B cell (primary cell): ENCODE results near the gene CLEC4D. TPM values are rescaled to one million over a fixed set of nuclear protein-coding genes. Genes with fewer than 3 reads are reported as not detected.
"Not testable (repeated sequence)": the region's sequence is repeated elsewhere in the genome, so short reads cannot be mapped to it uniquely, and the experiment has no call there.

ENCODE experiments used
- ATAC-seq: fragments of 200-7000 bp; cut with Tn5 transposase; one replicate; pipeline ENCODE4 v1.10.0; 2021; ENCODE audit warnings: low read depth, mild to moderate bottlenecking, moderate number of reproducible peaks, moderate library complexity
- CTCF ChIA-PET: fragments of 350-600 bp; sonication (Branson Sonifier 250); formaldehyde crosslinking; loops from one replicate; lab custom pipeline; 2021; ENCODE audit warnings: antibody characterized with exemption, inconsistent platforms; lab: Charles Lee
- POLR2A ChIA-PET: fragments of 350-600 bp; sonication (Branson Sonifier 250); formaldehyde crosslinking; loops from one replicate; lab custom pipeline; 2021; ENCODE audit warnings: antibody characterized with exemption; lab: Charles Lee
- DNase-seq: peaks from one replicate; pipeline ENCODE4 v3.0.0; 2013
- H2AFZ ChIP-seq: 2 replicates; pipeline ENCODE4 v1.6.1; 2012; ENCODE audit warnings: mild to moderate bottlenecking, low read depth, low read length; ENCODE audit not compliant: insufficient read depth, poor library complexity, severe bottlenecking
- H3K27ac ChIP-seq, 2 donors: 1 replicate in 1 of 2; 2 replicates in 1 of 2; pipeline ENCODE4 v1.5.1; 2012 to 2013; ENCODE audit warnings: low read length in 2 of 2, mild to moderate bottlenecking in 2 of 2, moderate library complexity in 1 of 2
- H3K27me3 ChIP-seq, 4 experiments: fragments of 200-600 bp in 1 of 4; sonication (generic) in 1 of 4; replicated peaks in 1 of 4; 1 replicate in 2 of 4; 2 replicates in 2 of 4; pipeline versions ENCODE4 v1.6.1 to v1.7.0; 2013 to 2016; ENCODE audit warnings: low read length in 3 of 4, mild to moderate bottlenecking in 2 of 4, mixed read lengths in 1 of 4, moderate library complexity in 1 of 4; ENCODE audit not compliant: insufficient read depth in 4 of 4, control insufficient read depth in 3 of 4; ENCODE audit errors: control extremely low read depth in 1 of 4
- H3K36me3 ChIP-seq, 2 experiments: replicated peaks in 1 of 2; 1 replicate in 1 of 2; 2 replicates in 1 of 2; pipeline versions ENCODE4 v1.6.1 to v1.7.1; 2013; ENCODE audit warnings: low read length in 1 of 2; ENCODE audit not compliant: insufficient read depth in 2 of 2, control insufficient read depth in 1 of 2; ENCODE audit errors: control extremely low read depth in 1 of 2, extremely low read depth in 1 of 2
- H3K4me1 ChIP-seq, 2 donors: fragments of 200-600 bp in 1 of 2; sonication (generic) in 1 of 2; 1 replicate in 1 of 2; 2 replicates in 1 of 2; pipeline versions ENCODE4 v1.5.1 to v1.6.1; 2013 to 2017; ENCODE audit warnings: low read length in 2 of 2; ENCODE audit not compliant: control insufficient read depth in 2 of 2, insufficient read depth in 2 of 2
- H3K4me2 ChIP-seq: replicated peaks from 2 replicates; pipeline ENCODE3; 2012; ENCODE audit warnings: mild to moderate bottlenecking, low read depth, low read length; ENCODE audit not compliant: poor library complexity, severe bottlenecking
- H3K4me3 ChIP-seq, 5 experiments: fragments of 200-600 bp in 1 of 5; sonication (generic) in 1 of 5; 1 replicate in 3 of 5; 2 replicates in 2 of 5; pipeline versions ENCODE4 v1.5.1 to v1.7.0; 2011 to 2016; ENCODE audit warnings: low read length in 4 of 5, mild to moderate bottlenecking in 4 of 5, low read depth in 2 of 5, control low read depth in 1 of 5, moderate library complexity in 1 of 5; ENCODE audit not compliant: insufficient read depth in 1 of 5; ENCODE audit errors: control extremely low read depth in 1 of 5, extremely low read depth in 1 of 5
- H3K79me2 ChIP-seq: fragments of 200-600 bp; sonication (generic); one replicate; pipeline ENCODE4 v1.6.0; 2016; ENCODE audit warnings: low read length; ENCODE audit not compliant: control insufficient read depth, insufficient read depth
- H3K9ac ChIP-seq: fragments of 200-600 bp; sonication (generic); 2 replicates; pipeline ENCODE4 v1.6.1; 2017; ENCODE audit warnings: mild to moderate bottlenecking, low read length, moderate library complexity
- H3K9me3 ChIP-seq, 3 donors: one replicate each; pipeline versions ENCODE4 v1.6.1 to v1.7.1; 2013; ENCODE audit warnings: low read length in 2 of 3; ENCODE audit not compliant: control insufficient read depth in 2 of 3, insufficient read depth in 1 of 3; ENCODE audit errors: control extremely low read depth in 1 of 3
- H4K20me1 ChIP-seq: 2 replicates; pipeline ENCODE4 v1.6.0; 2012; ENCODE audit warnings: mild to moderate bottlenecking, low read length; ENCODE audit not compliant: insufficient read depth, control insufficient read depth, poor library complexity, severe bottlenecking
- H3K27ac Mint-ChIP-seq: one replicate; pipeline ENCODE4 v1.8.0; 2021; ENCODE audit warnings: mixed read lengths
- H3K27me3 Mint-ChIP-seq: one replicate; pipeline ENCODE4 v1.8.0; 2021; ENCODE audit warnings: mixed read lengths
- H3K4me1 Mint-ChIP-seq: one replicate; pipeline ENCODE4 v1.8.0; 2021; ENCODE audit warnings: mixed read lengths
- H3K4me3 Mint-ChIP-seq: one replicate; pipeline ENCODE4 v1.8.0; 2021; ENCODE audit warnings: mixed read lengths
- H3K9me3 Mint-ChIP-seq: one replicate; pipeline ENCODE4 v1.8.0; 2022; ENCODE audit warnings: mixed read lengths; ENCODE audit not compliant: insufficient read depth
- EZH2 ChIP-seq: IDR thresholded peaks from 2 replicates; pipeline ENCODE4 v1.6.1; 2012; ENCODE audit warnings: borderline replicate concordance, low read depth, mild to moderate bottlenecking, moderate library complexity, low read length; ENCODE audit not compliant: insufficient read depth, poor library complexity, severe bottlenecking
- WGBS: methylation state at CpG from one replicate; pipeline ENCODE4 v1.1.5; 2013; ENCODE audit warnings: missing lambda C conversion rate; ENCODE audit not compliant: insufficient coverage; 5-methylcytosine and 5-hydroxymethylcytosine counted together
- intact Hi-C: fragments of 100-400 bp; cut with micrococcal nuclease; formaldehyde crosslinking; loops from one replicate; pipeline ENCODE4 v1.10.0; 2022
- polyA plus RNA-seq: library from polyadenylated mRNA; depleted of rRNA; stranded (reverse); fragments of >200 nt; gene quantifications from 2 replicates; pipeline ENCODE4 v1.2.3, GENCODE V29; 2012
- total RNA-seq, 2 donors: library from RNA; stranded (reverse); fragments of 120-200 nt in 1 of 2; gene quantifications; 1 replicate in 1 of 2; 2 replicates in 1 of 2; pipeline versions ENCODE4 v1.2.3 to v1.2.4, GENCODE V29; 2013 to 2022

Gene CLEC4D
- total and polyA plus RNA-seq, 2 donors (not counting 1 experiment from before 2014, with no cell fraction given) = not detected

- intact Hi-C loops = no loop called here
- no CpG with 5 or more reads among the region's 2 CpGs for WGBS
- ChIA-PET CTCF (no interaction called here), POLR2A (no interaction called here)
- H2AFZ ChIP-seq = no peak overlapping the region
- Mint-ChIP-seq H3K27ac (no peak overlapping the region), H3K4me1 (peaks cover 9% of the 10 kb centered on the region), H3K9me3 (no peaks in the 10 kb centered on the region), H3K4me3 (no peak overlapping the region), H3K27me3 (peaks cover 36% of the 10 kb centered on the region)
- peaks cover 3 to 7% of the 10 kb centered on the region in 2 donors for H3K4me1 ChIP-seq
- DNase-seq = peak; percentile 18
- no peak overlapping the region for H3K4me2 ChIP-seq
- no peaks in the 10 kb centered on the region for H3K9me3 ChIP-seq
- no peaks in the 10 kb centered on the region for H4K20me1 ChIP-seq
- H3K9ac ChIP-seq = no peak overlapping the region
- no peak overlapping the region for H3K27ac ChIP-seq
- H3K79me2 ChIP-seq = no peaks in the 10 kb centered on the region
- no peaks in the 10 kb centered on the region for H3K36me3 ChIP-seq
- no peak for TF ChIP-seq EZH2
- ATAC-seq = peak; percentile 49
- H3K4me3 ChIP-seq = no peak overlapping the region
- H3K27me3 ChIP-seq = peaks cover 0 to 16% (median 5%) of the 10 kb centered on the region in 4 experiments
These were observed 20.2 kb upstream of the CLEC4D start for GRCh38 chr12:8493084-8493483.

- DNase-seq, POLR2A ChIA-PET, H3K36me3 ChIP-seq, intact Hi-C loops, ATAC-seq, H3K4me2 ChIP-seq, H3K4me3 ChIP-seq, CTCF ChIA-PET, H3K79me2 ChIP-seq, H3K27ac Mint-ChIP-seq, H3K4me3 Mint-ChIP-seq, H2AFZ ChIP-seq, H3K4me1 Mint-ChIP-seq, H4K20me1 ChIP-seq, H3K9me3 ChIP-seq, H3K27ac ChIP-seq, H3K4me1 ChIP-seq, H3K9ac ChIP-seq, H3K9me3 Mint-ChIP-seq: not testable (repeated sequence)
- H3K27me3 ChIP-seq = peaks cover 0 to 13% (median 11%) of the 10 kb centered on the region in 4 experiments
- 97% methylated on average over 4 of the region's 4 CpGs for WGBS
- H3K27me3 Mint-ChIP-seq = peaks cover 40% of the 10 kb centered on the region
These were observed 17.6 kb upstream of the CLEC4D start for GRCh38 chr12:8495671-8496070.

GRCh38 chr12:8496074-8496473, 17.2 kb upstream of the CLEC4D start:
- POLR2A ChIA-PET = not testable (repeated sequence)
- H3K27me3 ChIP-seq = peaks cover 0 to 13% (median 11%) of the 10 kb centered on the region in 4 experiments
- H3K27me3 Mint-ChIP-seq = peaks cover 40% of the 10 kb centered on the region

More at GRCh38 chr12:8496074-8496473, 17.2 kb upstream of the CLEC4D start:
- WGBS = 60% methylated on average over 2 of the region's 7 CpGs
- H3K4me3 Mint-ChIP-seq, CTCF ChIA-PET, H3K4me1 Mint-ChIP-seq, DNase-seq, ATAC-seq, H3K36me3 ChIP-seq, H3K9me3 ChIP-seq, H3K4me3 ChIP-seq, intact Hi-C loops, H3K27ac ChIP-seq, H4K20me1 ChIP-seq, H2AFZ ChIP-seq, H3K4me1 ChIP-seq, H3K27ac Mint-ChIP-seq, H3K9ac ChIP-seq, H3K79me2 ChIP-seq, H3K4me2 ChIP-seq, H3K9me3 Mint-ChIP-seq: not testable (repeated sequence)
